HepG2 (cell line): ENCODE data around the gene IFITM10. TPM values are rescaled to one million over a fixed set of nuclear protein-coding genes. Genes with fewer than 3 reads are reported as not detected.

Experiments used
- ATRX ChIP-seq: sonication (generic); formaldehyde crosslinking; IDR thresholded peaks from 2 replicates; pipeline ENCODE4 v1.4.0; 2020; ENCODE audit warnings: missing genetic modification reagents, borderline replicate concordance
- EEA1 ChIP-seq: sonication (generic); formaldehyde crosslinking; IDR thresholded peaks from 2 replicates; pipeline ENCODE4 v1.5.1; 2020; ENCODE audit warnings: mild to moderate bottlenecking, missing genetic modification reagents, borderline replicate concordance
- ISL2 ChIP-seq: sonication (generic); formaldehyde crosslinking; IDR thresholded peaks from 2 replicates; pipeline ENCODE4 v1.5.0; 2020; ENCODE audit warnings: missing genetic modification reagents
- KAT2B ChIP-seq: fragments of 150-350 bp; IDR thresholded peaks from 2 replicates; pipeline ENCODE4 v1.6.1; 2014; ENCODE audit warnings: low read depth, low read length, borderline replicate concordance
- NAIF1 ChIP-seq: sonication (generic); formaldehyde crosslinking; IDR thresholded peaks from 2 replicates; pipeline ENCODE4 v1.5.0; 2020; ENCODE audit warnings: mild to moderate bottlenecking, missing genetic modification reagents, borderline replicate concordance
- PHF21A ChIP-seq: sonication (generic); formaldehyde crosslinking; IDR thresholded peaks from 2 replicates; pipeline ENCODE4 v1.5.0; 2020; ENCODE audit warnings: mild to moderate bottlenecking, missing genetic modification reagents
- RFX5 ChIP-seq: IDR thresholded peaks from 2 replicates; pipeline ENCODE4 v1.6.1; 2011; ENCODE audit warnings: low read depth, low read length, improper control_type of control experiment
- RORA ChIP-seq: sonication (generic); formaldehyde crosslinking; IDR thresholded peaks from 2 replicates; pipeline ENCODE4 v1.5.0; 2020; ENCODE audit warnings: mild to moderate bottlenecking, missing genetic modification reagents, moderate library complexity
- SMARCE1 ChIP-seq: fragments of 450-650 bp; IDR thresholded peaks from 2 replicates; pipeline ENCODE4 v1.6.1; 2017; ENCODE audit warnings: borderline replicate concordance
- SNAI1 ChIP-seq: sonication (generic); formaldehyde crosslinking; IDR thresholded peaks from 2 replicates; pipeline ENCODE4 v1.5.0; 2020; ENCODE audit warnings: mild to moderate bottlenecking, missing genetic modification reagents, borderline replicate concordance
- ZMYM4 ChIP-seq: sonication (generic); formaldehyde crosslinking; IDR thresholded peaks from 2 replicates; pipeline ENCODE4 v1.8.1; 2023; ENCODE audit warnings: mild to moderate bottlenecking, missing genetic modification reagents
- ZNF121 ChIP-seq: sonication (generic); formaldehyde crosslinking; IDR thresholded peaks from 2 replicates; pipeline ENCODE4 v1.5.0; 2020; ENCODE audit warnings: mild to moderate bottlenecking, missing genetic modification reagents
- ZNF138 ChIP-seq: sonication (generic); formaldehyde crosslinking; IDR thresholded peaks from 2 replicates; pipeline ENCODE4 v1.5.0; 2020; ENCODE audit warnings: mild to moderate bottlenecking, low read depth, missing genetic modification reagents
- ZNF30 ChIP-seq: sonication (generic); formaldehyde crosslinking; IDR thresholded peaks from 2 replicates; pipeline ENCODE4 v1.5.0; 2020; ENCODE audit warnings: mild to moderate bottlenecking, missing genetic modification reagents
- ZNF317 ChIP-seq: sonication (generic); formaldehyde crosslinking; IDR thresholded peaks from 2 replicates; pipeline ENCODE4 v1.5.0; 2020; ENCODE audit warnings: mild to moderate bottlenecking, missing genetic modification reagents
- ZNF33B ChIP-seq: sonication (generic); formaldehyde crosslinking; IDR thresholded peaks from 2 replicates; pipeline ENCODE4 v1.5.1; 2020; ENCODE audit warnings: mild to moderate bottlenecking, missing genetic modification reagents
- ZNF557 ChIP-seq: sonication (generic); formaldehyde crosslinking; IDR thresholded peaks from 2 replicates; pipeline ENCODE4 v1.4.0; 2020; ENCODE audit warnings: missing genetic modification reagents
- ZNF558 ChIP-seq: sonication (generic); formaldehyde crosslinking; IDR thresholded peaks from 2 replicates; pipeline ENCODE4 v1.9.0; 2022; ENCODE audit warnings: mild to moderate bottlenecking, missing genetic modification reagents, borderline replicate concordance
- ZNF713 ChIP-seq: sonication (generic); formaldehyde crosslinking; IDR thresholded peaks from 2 replicates; pipeline ENCODE4 v1.4.0; 2020; ENCODE audit warnings: mild to moderate bottlenecking, missing genetic modification reagents
- ZNF724P ChIP-seq: sonication (generic); formaldehyde crosslinking; IDR thresholded peaks from 2 replicates; pipeline ENCODE4 v1.8.0; 2022; ENCODE audit warnings: missing genetic modification reagents, borderline replicate concordance
- ZNF790 ChIP-seq: sonication (generic); formaldehyde crosslinking; IDR thresholded peaks from 2 replicates; pipeline ENCODE4 v1.8.0; 2022; ENCODE audit warnings: missing genetic modification reagents, mild to moderate bottlenecking, borderline replicate concordance
- polyA plus RNA-seq, 8 experiments: library from polyadenylated mRNA; depleted of rRNA in 3 of 8; stranded (reverse) in 7 of 8; unstranded in 1 of 8; fragments of >200 nt; fragmentation: Illumina TruSeq in 4 of 8; extraction: Trizol in 4 of 8; gene quantifications; 2 replicates each; pipeline versions ENCODE4 v1.2.1 to v1.2.3, GENCODE V29; 2011 to 2016; ENCODE audit warnings: low read depth in 4 of 8, missing spikeins in 1 of 8, mixed read lengths in 1 of 8; ENCODE audit not compliant: insufficient read depth in 1 of 8
- total RNA-seq, 5 experiments: library from RNA; depleted of rRNA; stranded (reverse); fragments of >200 nt; fragmentation: Illumina TruSeq; extraction: Trizol; gene quantifications; 2 replicates each; pipeline ENCODE4 v1.2.3, GENCODE V29; 2016; ENCODE audit warnings: low read depth in 1 of 5
- TF ChIP-seq, protein P1 (sequence below): sonication (generic); formaldehyde crosslinking; conservative IDR thresholded peaks from 2 replicates; pipeline ENCODE4 v1.4.0; 2020; ENCODE audit warnings: missing genetic modification reagents
- TF ChIP-seq, protein P2 (sequence below): sonication (generic); formaldehyde crosslinking; IDR thresholded peaks from 2 replicates; pipeline ENCODE4 v1.5.0; 2020; ENCODE audit warnings: missing genetic modification reagents, mild to moderate bottlenecking, borderline replicate concordance
- TF ChIP-seq, protein P3 (sequence below): sonication (generic); formaldehyde crosslinking; IDR thresholded peaks from 2 replicates; pipeline ENCODE4 v1.8.1; 2023; ENCODE audit warnings: mild to moderate bottlenecking, inconsistent platforms, moderate library complexity, missing genetic modification reagents, borderline replicate concordance
- TF ChIP-seq, protein P4 (sequence below): sonication (generic); formaldehyde crosslinking; IDR thresholded peaks from 2 replicates; pipeline ENCODE4 v1.9.0; 2022; ENCODE audit warnings: low read depth, missing genetic modification reagents

Gene IFITM10
- total and polyA plus RNA-seq, 2 of the 13 experiments (the other 11 are each of a cell fraction or from before 2014, with no cell fraction given), result 0.09 to 0.13 TPM

DNA sequence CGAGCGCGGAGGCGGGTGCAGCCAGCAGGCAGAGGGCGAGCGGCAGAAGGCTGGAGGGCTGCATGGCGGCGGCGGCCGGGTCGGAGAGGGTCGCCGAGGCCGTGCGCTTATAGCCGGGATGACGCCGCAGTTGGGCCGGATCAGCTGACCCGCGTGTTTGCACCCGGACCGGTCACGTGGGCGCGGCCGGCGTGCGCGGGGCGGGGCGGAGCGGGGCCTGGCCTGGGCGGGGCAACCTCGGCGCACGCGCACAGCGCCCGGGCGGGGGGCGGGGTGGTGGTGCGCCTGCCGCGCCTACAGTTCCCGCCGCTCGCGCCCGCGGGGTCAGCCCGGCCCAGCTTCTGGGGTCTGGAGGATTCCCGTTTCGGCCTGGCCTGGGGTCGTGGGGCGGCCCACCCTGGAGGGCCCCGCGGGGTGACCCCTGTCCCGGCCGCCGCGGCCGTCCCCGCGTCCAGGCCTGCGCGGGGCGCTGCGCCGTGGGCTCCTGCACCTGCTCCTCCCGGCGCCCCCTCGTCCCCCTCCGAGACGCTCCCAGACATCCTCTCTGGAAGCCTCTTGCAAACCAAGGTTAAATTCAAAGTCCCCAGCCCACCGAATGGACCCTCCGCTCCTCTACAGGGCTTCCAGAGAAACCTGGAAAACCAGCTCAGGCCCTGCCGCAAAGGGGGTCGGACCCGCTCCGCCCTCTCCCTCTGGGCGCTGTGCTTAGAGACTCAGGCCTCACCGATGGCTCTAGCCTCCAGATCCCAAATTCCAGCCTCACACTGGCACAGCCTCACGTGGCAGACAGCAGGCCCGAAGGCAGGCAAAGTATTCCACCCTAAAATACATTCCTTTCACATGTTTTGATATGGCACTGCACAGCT is 13.6 kb upstream of the IFITM10 start, which contains the start of gene CTSD (continued):
- TF ChIP-seq ZNF138 (CRISPR knock-in tag) (no peak), RORA (CRISPR knock-in tag) (no peak), ZNF790 (CRISPR knock-in tag) (no peak), ZNF30 (CRISPR knock-in tag) (no peak), PHF21A (CRISPR knock-in tag) (no peak), ZNF33B (no peak), EEA1 (CRISPR knock-in tag) (peak; percentile 45; the same call in 1 of the 2 replicates), NAIF1 (no peak), ZMYM4 (CRISPR knock-in tag) (peak; percentile 54; the same call in 1 of the 2 replicates), ZNF317 (CRISPR knock-in tag) (no peak), ISL2 (0 out of 2 replicates have a peak, but pooled peaks have one; percentile 19), KAT2B (no peak), RFX5 (no peak), ZNF713 (no peak), ATRX (no peak), ZNF121 (CRISPR knock-in tag) (no peak), SMARCE1 (no peak), ZNF558 (CRISPR knock-in tag) (peak; percentile 80; the same call in 1 of the 2 replicates), SNAI1 (CRISPR knock-in tag) (no peak), ZNF557 (CRISPR knock-in tag) (no peak), ZNF724P (CRISPR knock-in tag) (no peak)
- TF ChIP-seq, protein P1, sequence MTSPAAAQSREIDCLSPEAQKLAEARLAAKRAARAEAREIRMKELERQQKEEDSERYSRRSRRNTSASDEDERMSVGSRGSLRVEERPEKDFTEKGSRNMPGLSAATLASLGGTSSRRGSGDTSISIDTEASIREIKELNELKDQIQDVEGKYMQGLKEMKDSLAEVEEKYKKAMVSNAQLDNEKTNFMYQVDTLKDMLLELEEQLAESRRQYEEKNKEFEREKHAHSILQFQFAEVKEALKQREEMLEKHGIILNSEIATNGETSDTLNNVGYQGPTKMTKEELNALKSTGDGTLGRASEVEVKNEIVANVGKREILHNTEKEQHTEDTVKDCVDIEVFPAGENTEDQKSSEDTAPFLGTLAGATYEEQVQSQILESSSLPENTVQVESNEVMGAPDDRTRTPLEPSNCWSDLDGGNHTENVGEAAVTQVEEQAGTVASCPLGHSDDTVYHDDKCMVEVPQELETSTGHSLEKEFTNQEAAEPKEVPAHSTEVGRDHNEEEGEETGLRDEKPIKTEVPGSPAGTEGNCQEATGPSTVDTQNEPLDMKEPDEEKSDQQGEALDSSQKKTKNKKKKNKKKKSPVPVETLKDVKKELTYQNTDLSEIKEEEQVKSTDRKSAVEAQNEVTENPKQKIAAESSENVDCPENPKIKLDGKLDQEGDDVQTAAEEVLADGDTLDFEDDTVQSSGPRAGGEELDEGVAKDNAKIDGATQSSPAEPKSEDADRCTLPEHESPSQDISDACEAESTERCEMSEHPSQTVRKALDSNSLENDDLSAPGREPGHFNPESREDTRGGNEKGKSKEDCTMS (CRISPR knock-in tag), result no peak
- TF ChIP-seq, protein P2, sequence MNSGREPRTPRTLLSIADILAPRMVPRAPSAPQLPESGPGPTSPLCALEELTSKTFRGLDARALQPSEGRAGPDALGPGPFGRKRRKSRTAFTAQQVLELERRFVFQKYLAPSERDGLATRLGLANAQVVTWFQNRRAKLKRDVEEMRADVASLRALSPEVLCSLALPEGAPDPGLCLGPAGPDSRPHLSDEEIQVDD (CRISPR knock-in tag), result no peak
- TF ChIP-seq, protein P3, sequence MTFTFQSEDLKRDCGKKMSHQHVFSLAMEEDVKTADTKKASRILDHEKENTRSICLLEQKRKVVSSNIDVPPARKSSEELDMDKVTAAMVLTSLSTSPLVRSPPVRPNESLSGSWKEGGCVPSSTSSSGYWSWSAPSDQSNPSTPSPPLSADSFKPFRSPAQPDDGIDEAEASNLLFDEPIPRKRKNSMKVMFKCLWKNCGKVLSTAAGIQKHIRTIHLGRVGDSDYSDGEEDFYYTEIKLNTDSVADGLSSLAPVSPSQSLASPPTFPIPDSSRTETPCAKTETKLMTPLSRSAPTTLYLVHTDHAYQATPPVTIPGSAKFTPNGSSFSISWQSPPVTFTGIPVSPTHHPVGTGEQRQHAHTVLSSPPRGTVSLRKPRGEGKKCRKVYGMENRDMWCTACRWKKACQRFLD, result no peak
- TF ChIP-seq, protein P4, sequence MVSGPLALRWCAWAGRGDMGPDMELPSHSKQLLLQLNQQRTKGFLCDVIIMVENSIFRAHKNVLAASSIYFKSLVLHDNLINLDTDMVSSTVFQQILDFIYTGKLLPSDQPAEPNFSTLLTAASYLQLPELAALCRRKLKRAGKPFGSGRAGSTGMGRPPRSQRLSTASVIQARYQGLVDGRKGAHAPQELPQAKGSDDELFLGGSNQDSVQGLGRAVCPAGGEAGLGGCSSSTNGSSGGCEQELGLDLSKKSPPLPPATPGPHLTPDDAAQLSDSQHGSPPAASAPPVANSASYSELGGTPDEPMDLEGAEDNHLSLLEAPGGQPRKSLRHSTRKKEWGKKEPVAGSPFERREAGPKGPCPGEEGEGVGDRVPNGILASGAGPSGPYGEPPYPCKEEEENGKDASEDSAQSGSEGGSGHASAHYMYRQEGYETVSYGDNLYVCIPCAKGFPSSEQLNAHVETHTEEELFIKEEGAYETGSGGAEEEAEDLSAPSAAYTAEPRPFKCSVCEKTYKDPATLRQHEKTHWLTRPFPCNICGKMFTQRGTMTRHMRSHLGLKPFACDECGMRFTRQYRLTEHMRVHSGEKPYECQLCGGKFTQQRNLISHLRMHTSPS (CRISPR knock-in tag), result no peak
